Fibroblast of the aortic adventitia (primary cell): ENCODE measurements around the gene ST3GAL2. TPM values are rescaled to one million over a fixed set of nuclear protein-coding genes. Genes with fewer than 3 reads are reported as not detected.

Experiments used
- DNase-seq: peaks from one replicate; pipeline ENCODE4 v3.0.0-alpha.2; 2010; ENCODE audit warnings: low read depth
- H3K4me3 ChIP-seq: 2 replicates; pipeline ENCODE4 v1.5.1; 2011; ENCODE audit warnings: low read depth, mild to moderate bottlenecking, control low read depth, low read length, moderate library complexity
- total RNA-seq: library from RNA; depleted of rRNA; stranded (reverse); fragments of >200 nt; gene quantifications from 2 replicates; pipeline ENCODE4 v1.2.3, GENCODE V29; 2012; ENCODE audit warnings: low replicate concordance
- TF ChIP-seq, protein P1 (sequence below): IDR thresholded peaks from 2 replicates; pipeline ENCODE4 v1.5.1; 2011; ENCODE audit warnings: mild to moderate bottlenecking, low read length, control low read depth, inconsistent platforms; ENCODE audit not compliant: insufficient read depth

The ST3GAL2 gene
- total RNA-seq, 1 donor, result 16.7 TPM

DNA sequence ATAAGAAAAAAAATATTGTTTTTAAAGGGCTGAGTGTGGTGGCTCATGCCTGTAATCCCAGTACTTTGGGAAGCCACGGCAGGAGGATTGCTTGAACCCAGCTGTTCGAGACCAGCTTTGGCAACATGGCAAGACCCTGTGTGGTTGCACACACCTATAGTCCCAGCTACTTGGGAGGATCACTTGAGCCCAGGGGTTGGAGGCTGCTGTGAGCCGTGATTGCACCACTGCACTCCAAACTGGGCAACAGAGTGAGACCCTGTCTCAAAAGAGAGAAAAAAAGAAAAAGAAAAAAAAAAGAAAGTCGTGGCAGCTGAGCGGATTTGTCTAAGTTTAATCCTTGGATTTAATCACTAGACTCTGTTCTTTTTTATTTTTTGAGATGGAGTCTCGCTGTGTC, 9.2 kb upstream of the ST3GAL2 start:
- no peak overlapping the region for H3K4me3 ChIP-seq
- TF ChIP-seq, protein P1, sequence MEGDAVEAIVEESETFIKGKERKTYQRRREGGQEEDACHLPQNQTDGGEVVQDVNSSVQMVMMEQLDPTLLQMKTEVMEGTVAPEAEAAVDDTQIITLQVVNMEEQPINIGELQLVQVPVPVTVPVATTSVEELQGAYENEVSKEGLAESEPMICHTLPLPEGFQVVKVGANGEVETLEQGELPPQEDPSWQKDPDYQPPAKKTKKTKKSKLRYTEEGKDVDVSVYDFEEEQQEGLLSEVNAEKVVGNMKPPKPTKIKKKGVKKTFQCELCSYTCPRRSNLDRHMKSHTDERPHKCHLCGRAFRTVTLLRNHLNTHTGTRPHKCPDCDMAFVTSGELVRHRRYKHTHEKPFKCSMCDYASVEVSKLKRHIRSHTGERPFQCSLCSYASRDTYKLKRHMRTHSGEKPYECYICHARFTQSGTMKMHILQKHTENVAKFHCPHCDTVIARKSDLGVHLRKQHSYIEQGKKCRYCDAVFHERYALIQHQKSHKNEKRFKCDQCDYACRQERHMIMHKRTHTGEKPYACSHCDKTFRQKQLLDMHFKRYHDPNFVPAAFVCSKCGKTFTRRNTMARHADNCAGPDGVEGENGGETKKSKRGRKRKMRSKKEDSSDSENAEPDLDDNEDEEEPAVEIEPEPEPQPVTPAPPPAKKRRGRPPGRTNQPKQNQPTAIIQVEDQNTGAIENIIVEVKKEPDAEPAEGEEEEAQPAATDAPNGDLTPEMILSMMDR, result no peak
- DNase-seq, result no peak

DNA sequence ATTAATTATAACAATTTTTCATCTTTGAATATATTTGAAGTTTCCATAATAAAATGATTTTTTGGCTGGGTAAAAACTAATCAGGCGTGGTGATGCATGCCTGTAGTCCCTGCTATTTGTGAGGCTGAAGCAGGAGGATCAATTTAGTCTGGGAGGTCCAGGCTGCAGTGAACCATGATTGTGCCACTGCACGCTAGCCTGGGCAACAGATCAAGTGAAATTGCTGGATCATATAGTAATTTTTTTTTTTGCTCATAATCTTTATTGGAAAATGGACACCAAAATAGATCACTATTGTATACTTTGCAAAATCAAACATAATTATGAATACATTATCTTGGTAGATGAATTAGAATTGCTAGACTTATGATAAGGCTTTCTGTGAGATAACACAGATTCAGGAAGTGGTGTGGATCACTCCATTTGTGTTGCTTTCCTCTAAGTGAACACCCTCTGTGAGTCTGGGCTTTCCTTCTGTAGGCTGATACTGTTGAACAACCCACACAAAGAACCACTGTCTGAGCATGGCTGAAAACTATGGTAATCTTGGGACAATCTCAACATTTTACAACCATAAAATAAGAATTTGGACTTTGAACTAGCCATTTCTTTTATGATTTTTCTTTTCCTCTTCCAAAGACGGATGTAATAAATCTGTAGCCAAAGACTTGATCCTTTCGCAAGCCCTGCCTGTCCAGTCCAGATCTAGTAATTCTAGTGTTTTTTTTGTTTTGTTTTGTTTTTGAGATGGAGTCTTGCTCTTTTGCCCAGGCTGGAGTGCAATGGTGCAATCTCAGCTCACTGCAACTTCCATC, 5.6 kb upstream of the ST3GAL2 start:
- TF ChIP-seq, protein P1, result no peak
- H3K4me3 ChIP-seq, result no peak overlapping the region
- no peak for DNase-seq

DNA sequence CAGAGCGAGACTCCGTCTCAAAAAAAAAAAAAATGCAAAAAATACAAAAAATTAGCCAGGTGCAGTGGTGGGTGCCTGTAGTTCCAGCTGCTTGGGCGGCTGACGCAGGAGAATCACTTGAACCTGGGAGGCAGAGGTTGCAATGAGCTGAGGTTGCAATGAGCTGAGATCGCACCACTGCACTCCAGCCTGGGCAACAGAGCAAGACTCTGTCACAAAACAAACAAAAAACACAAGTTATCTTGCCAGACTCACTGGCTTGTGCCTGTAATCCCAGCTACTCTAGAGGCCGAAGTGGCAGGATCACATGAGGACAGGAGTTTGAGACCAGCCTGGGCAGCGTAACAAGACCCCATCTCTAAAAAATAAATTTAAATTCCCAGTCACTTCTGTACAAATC, 3.4 kb upstream of the ST3GAL2 start:
- no peak overlapping the region for H3K4me3 ChIP-seq
- DNase-seq, result no peak
- TF ChIP-seq, protein P1, result no peak

DNA sequence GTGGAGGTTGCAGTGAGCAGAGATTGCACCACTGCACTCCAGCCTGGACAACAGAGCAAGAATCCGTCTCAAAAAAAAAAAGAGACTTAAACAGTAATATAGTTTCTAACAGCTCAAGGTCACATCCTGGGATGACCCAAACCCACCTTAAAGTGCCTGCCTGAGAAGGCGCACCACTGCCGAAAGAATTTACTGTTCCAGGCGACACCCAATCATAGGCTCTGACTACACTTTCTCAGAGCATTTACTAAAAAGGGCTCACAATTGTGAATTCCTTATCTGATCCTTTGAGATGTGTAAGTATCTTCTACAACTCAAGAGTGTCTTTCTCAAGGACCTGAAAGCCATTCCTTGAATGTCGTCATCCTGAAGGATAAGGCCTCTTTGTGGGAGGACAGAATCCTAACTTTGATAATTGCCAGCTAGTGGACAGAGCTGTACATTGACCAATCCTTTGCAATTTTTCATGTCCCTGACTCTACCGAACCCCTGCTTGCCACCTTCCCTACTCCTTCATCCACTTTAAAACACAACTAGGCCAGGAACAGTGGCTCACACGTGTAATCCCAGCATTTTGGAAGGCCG, 2.6 kb upstream of the ST3GAL2 start:
- DNase-seq, result no peak
- no peak overlapping the region for H3K4me3 ChIP-seq
- TF ChIP-seq, protein P1, result no peak

DNA sequence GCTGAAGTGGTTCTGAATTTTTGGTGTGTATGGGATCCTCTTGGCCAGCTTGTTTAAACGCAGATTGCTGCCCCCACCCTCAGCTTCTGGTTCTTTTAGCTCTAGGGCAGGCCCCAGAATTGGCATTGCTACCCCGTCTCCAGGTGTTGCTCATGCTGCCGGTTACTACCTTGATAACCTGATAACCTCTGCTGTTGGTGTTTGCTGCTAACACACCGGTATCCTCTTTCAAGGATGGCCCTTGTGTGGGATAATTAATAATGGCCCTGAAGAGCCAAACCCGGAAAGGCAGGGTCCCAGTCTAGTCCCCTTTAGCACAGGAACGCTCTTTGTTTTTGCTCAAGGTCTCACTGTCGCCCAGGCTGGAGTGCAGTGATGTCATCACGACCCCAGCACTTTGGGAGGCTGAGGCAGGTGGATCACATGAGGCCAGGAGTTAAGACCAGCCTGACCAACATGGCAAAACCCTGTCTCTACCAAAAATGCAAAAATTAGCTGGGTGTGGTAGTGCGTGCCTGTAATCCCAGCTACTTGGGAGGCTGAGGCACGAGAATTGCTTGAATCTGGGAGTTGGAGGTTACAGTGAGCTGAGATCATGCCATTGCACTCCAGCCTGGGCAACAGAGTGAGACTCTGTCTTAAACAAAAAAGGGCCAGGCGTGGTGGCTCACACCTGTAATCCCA, 1.3 kb upstream of the ST3GAL2 start:
- H3K4me3 ChIP-seq, result no peak overlapping the region
- no peak for DNase-seq
- TF ChIP-seq, protein P1, result no peak

DNA sequence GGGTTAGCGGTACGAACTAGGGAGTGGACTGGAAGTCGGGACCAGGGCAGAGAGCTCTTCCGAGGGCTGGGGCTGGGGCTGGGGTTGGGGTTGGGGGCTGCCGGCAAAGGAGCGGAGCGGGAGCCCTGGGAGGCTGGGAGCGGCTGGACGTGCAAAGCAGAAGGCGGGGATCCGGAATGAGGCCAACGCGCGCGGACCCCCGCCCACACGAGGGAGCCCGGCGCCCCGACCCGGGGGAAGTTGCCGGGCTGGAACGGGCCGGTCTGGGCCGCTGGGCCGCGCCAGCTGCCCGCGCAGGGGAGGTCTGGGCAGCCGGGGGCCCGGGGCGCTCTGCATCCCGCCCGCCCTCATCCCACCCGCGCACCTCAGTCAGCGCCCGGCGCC, 323 bp downstream of the ST3GAL2 start:
- TF ChIP-seq, protein P1, result no peak
- no peak for DNase-seq
- peak overlapping the region; percentile 91 for H3K4me3 ChIP-seq
